Inferior parietal cortex (tissue), 1 donor: ENCODE measurements around the gene ANKRD12.

Source experiments
- DNase-seq: peaks from one replicate; pipeline ENCODE4 v3.0.0-alpha.2; 2016; ENCODE audit errors: extremely low spot score

ANKRD12 gene

GRCh38 chr18:9290156-9290555, 153.6 kb downstream of the ANKRD12 start:
- no peak for DNase-seq

GRCh38 chr18:9292047-9292446, 155.5 kb downstream of the ANKRD12 start:
- DNase-seq, result no peak

GRCh38 chr18:9293948-9294347, 157.4 kb downstream of the ANKRD12 start:
- no peak for DNase-seq

- no peak for DNase-seq
Observed at GRCh38 chr18:9296233-9297006, 159.8 kb downstream of the ANKRD12 start.

- DNase-seq, result no peak
Observed at GRCh38 chr18:9297007-9297393, 160.4 kb downstream of the ANKRD12 start.

GRCh38 chr18:9304388-9305070, 167.9 kb downstream of the ANKRD12 start:
- no peak for DNase-seq

- no peak for DNase-seq
Observed at GRCh38 chr18:9319333-9319732, 182.8 kb downstream of the ANKRD12 start.

- no peak for DNase-seq
Observed at GRCh38 chr18:9321017-9321452, 184.5 kb downstream of the ANKRD12 start.

- no peak for DNase-seq
Observed at GRCh38 chr18:9321736-9322135, 185.2 kb downstream of the ANKRD12 start.

GRCh38 chr18:9322744-9323143, 186.2 kb downstream of the ANKRD12 start:
- DNase-seq, result no peak

- DNase-seq, result peak; percentile 5
Observed at GRCh38 chr18:9323750-9324445, 187.3 kb downstream of the ANKRD12 start.

- no peak for DNase-seq
Observed at GRCh38 chr18:9325716-9326115, 189.1 kb downstream of the ANKRD12 start.

- DNase-seq, result no peak
Observed at GRCh38 chr18:9328776-9329175, 192.2 kb downstream of the ANKRD12 start.

GRCh38 chr18:9329471-9329870, 192.9 kb downstream of the ANKRD12 start:
- DNase-seq, result no peak

GRCh38 chr18:9330419-9330818, 193.8 kb downstream of the ANKRD12 start:
- DNase-seq, result no peak

- DNase-seq, result no peak
Observed at GRCh38 chr18:9333441-9334328, 197.1 kb downstream of the ANKRD12 start.

- DNase-seq, result peak; percentile 80
Observed at GRCh38 chr18:9334329-9334972, 197.9 kb downstream of the ANKRD12 start, which contains the start of gene TWSG1. TSS of gene TWSG1 (plus strand) at chr18:9334773. CDS start at chr18:9337230, 2,457 bp downstream.

- peak; percentile 44 for DNase-seq
Observed at GRCh38 chr18:9334973-9335696, 198.6 kb downstream of the ANKRD12 start.
